ENCODE data around the gene CD86.
"Not testable (repeated sequence)": the region's sequence is repeated elsewhere in the genome, so short reads cannot be mapped to it uniquely, and the experiment has no call there.

CD86 gene

GRCh38 chr3:122148941-122149627 lies 93.9 kb downstream of the CD86 start:
- H3K4me3 ChIP-seq (ENCODE audit: low read depth, low read length), result no peak overlapping the region
- no peaks in the 10 kb centered on the region for H3K27me3 ChIP-seq (ENCODE audit: insufficient read depth, low read depth, severe bottlenecking)
- no peaks in the 10 kb centered on the region for H3K36me3 ChIP-seq
- H3K9me3 ChIP-seq (ENCODE audit: severe bottlenecking), result peaks cover 7% of the 10 kb centered on the region
- DNase-seq, result peak; percentile 23
- H3K27ac ChIP-seq, result no peak overlapping the region
- TF ChIP-seq CTCF (IDR thresholded peaks at IDR 0.05; ENCODE audit: low read depth, low read length), result no peak

- Histone ChIP-seq H3K27me3 (ENCODE audit: insufficient read depth, low read depth, severe bottlenecking) (no peaks in the 10 kb centered on the region), H3K27ac (no peak overlapping the region), H3K4me3 (ENCODE audit: low read depth, low read length) (no peak overlapping the region), H3K9me3 (ENCODE audit: severe bottlenecking) (peaks cover 22% of the 10 kb centered on the region), H3K36me3 (no peaks in the 10 kb centered on the region)
- no peak for DNase-seq
- no peak for TF ChIP-seq CTCF (IDR thresholded peaks at IDR 0.05; ENCODE audit: low read depth, low read length)
Measured at GRCh38 chr3:122151480-122151879, 96.3 kb downstream of the CD86 start.

- DNase-seq; H3K27me3 ChIP-seq (ENCODE audit: insufficient read depth, low read depth, severe bottlenecking); H3K27ac ChIP-seq; H3K9me3 ChIP-seq (ENCODE audit: severe bottlenecking); H3K4me3 ChIP-seq (ENCODE audit: low read depth, low read length); H3K36me3 ChIP-seq: not testable (repeated sequence)
Measured at GRCh38 chr3:122164983-122165382, 109.8 kb downstream of the CD86 start.

GRCh38 chr3:122167630-122168029 lies 112.5 kb downstream of the CD86 start:
- H3K27me3 ChIP-seq (ENCODE audit: insufficient read depth, low read depth, severe bottlenecking), result peaks cover 2% of the 10 kb centered on the region
- no peaks in the 10 kb centered on the region for H3K36me3 ChIP-seq
- no peak overlapping the region for H3K4me3 ChIP-seq (ENCODE audit: low read depth, low read length)
- no peak overlapping the region for H3K27ac ChIP-seq
- TF ChIP-seq CTCF (IDR thresholded peaks at IDR 0.05; ENCODE audit: low read depth, low read length), result no peak
- H3K9me3 ChIP-seq (ENCODE audit: severe bottlenecking), result peaks cover 3% of the 10 kb centered on the region
- DNase-seq, result no peak

- no peaks in the 10 kb centered on the region for H3K36me3 ChIP-seq
- H3K4me3 ChIP-seq (ENCODE audit: low read depth, low read length), result no peak overlapping the region
- H3K27ac ChIP-seq, result no peak overlapping the region
- peaks cover 2% of the 10 kb centered on the region for H3K27me3 ChIP-seq (ENCODE audit: insufficient read depth, low read depth, severe bottlenecking)
- H3K9me3 ChIP-seq (ENCODE audit: severe bottlenecking), result peaks cover 3% of the 10 kb centered on the region
- no peak for DNase-seq
- no peak for TF ChIP-seq CTCF (IDR thresholded peaks at IDR 0.05; ENCODE audit: low read depth, low read length)
Measured at GRCh38 chr3:122168044-122168443, 112.9 kb downstream of the CD86 start.

GRCh38 chr3:122169911-122170310 lies 114.7 kb downstream of the CD86 start:
- Histone ChIP-seq H3K36me3 (no peaks in the 10 kb centered on the region), H3K27me3 (ENCODE audit: insufficient read depth, low read depth, severe bottlenecking) (peaks cover 2% of the 10 kb centered on the region), H3K4me3 (ENCODE audit: low read depth, low read length) (no peak overlapping the region), H3K27ac (no peak overlapping the region), H3K9me3 (ENCODE audit: severe bottlenecking) (peaks cover 3% of the 10 kb centered on the region)
- TF ChIP-seq CTCF (IDR thresholded peaks at IDR 0.05; ENCODE audit: low read depth, low read length), result no peak
- no peak for DNase-seq

Data from WERI-Rb-1 (cell line).